HG02623 (cell line): ENCODE data around the gene KLK5.

Source experiments
- ATAC-seq: cut with Tn5 transposase; IDR thresholded peaks from one replicate; pipeline ENCODE4 v1.9.1; 2021; ENCODE audit warnings: moderate library complexity; ENCODE audit not compliant: unreplicated experiment

Gene KLK5

DNA sequence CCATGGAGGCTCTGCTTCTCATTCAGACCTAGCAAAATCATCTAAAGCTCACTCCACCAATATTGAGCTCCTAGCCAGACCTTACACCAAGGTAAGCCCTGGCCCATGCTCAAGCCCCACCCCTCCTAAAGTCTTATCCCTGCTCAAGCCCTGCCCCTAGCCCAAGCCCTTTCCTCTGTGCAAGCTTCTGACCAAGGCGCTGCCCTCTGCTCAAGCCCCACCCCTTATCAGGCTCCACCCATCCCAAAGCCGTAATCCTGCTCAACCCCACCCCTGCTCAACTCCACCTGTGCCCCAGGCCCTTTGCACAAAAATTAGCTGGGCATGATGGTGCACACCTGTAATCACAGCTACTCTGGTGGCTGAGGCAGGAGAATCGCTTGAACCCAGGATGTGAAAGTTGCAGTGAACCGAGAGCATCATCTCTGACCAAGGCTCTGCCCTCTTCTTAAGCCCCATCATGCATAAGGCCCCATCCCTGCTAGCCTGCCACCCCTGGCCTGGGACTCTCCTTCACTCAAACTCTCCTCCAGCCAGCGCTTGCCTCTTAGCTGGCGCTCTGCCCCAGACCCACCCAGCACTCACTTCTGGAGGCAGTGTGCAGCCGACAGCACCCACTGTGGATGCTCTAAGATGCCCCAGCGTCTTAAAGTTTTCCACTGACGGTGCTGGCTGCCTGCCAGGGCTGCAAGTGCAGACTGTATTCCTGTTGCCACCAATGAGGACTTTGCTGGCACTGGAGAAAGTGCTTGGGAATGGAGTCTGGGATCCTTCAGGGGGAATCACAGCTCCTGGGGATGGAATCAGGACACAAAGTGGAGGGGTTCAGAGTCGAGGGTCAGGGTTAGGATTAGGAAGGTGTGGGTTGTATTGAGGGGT, 58.1 kb downstream of the KLK5 start:
- ATAC-seq = no peak
